ENCODE measurements around the gene TNP2. TPM values are rescaled to one million over a fixed set of nuclear protein-coding genes. Genes with fewer than 3 reads are reported as not detected.

TNP2 gene
- total RNA-seq, 1 donor from 2014 or later = not detected

DNA sequence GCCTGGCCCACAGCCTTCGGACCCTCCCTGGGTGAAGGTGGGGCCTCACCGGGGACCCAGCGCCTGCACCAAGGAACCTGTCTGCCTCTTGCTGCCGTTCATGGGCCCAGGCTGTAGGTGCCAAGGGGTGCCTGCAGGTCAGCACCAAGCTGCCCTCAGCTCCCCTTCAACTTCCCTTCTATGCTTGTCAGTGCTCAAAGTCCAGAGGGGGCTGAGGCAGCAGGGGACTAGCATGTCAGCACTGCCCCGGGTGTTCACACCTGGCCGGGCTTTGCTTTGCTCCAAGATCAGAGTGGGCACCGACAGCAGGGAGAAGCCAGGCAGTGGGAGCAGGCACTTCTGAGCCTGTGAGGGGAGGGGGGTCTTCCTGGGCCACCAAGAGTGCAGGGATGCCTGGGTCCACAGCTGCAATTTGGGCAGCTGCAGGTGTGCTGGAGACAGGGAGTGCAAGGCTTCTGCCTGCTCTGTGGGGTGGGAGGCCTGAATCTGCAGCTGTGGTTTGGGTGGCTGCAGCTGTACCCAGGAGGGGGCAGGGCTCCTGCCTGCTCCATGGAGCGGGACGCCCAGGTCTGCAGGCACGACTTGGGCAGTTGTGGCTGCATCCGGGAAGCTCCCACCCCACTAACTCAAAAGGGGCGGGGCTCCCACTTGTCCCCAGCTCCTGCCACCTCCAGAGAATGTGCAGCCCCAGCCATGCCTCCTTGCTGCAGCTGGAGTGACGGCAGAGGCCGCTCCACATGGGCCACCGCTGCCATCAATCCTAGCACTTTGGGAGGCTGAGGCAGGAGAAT, 39.6 kb upstream of the TNP2 start:
- Histone ChIP-seq H3K27me3 (ENCODE audit: low read depth) (no peaks in the 10 kb centered on the region), H3K4me3 (no peak overlapping the region), H3K27ac (peak overlapping the region; percentile 79), H3K9me3 (no peaks in the 10 kb centered on the region), H3K4me1 (peaks cover 53% of the 10 kb centered on the region), H3K36me3 (no peaks in the 10 kb centered on the region)
- intact Hi-C loops (cut with DNase I) = no loop called here
- TF ChIP-seq, protein P1, sequence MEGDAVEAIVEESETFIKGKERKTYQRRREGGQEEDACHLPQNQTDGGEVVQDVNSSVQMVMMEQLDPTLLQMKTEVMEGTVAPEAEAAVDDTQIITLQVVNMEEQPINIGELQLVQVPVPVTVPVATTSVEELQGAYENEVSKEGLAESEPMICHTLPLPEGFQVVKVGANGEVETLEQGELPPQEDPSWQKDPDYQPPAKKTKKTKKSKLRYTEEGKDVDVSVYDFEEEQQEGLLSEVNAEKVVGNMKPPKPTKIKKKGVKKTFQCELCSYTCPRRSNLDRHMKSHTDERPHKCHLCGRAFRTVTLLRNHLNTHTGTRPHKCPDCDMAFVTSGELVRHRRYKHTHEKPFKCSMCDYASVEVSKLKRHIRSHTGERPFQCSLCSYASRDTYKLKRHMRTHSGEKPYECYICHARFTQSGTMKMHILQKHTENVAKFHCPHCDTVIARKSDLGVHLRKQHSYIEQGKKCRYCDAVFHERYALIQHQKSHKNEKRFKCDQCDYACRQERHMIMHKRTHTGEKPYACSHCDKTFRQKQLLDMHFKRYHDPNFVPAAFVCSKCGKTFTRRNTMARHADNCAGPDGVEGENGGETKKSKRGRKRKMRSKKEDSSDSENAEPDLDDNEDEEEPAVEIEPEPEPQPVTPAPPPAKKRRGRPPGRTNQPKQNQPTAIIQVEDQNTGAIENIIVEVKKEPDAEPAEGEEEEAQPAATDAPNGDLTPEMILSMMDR (IDR thresholded peaks at IDR 0.05) = no peak
- DNase-seq (no peak), ATAC-seq (no peak)

DNA sequence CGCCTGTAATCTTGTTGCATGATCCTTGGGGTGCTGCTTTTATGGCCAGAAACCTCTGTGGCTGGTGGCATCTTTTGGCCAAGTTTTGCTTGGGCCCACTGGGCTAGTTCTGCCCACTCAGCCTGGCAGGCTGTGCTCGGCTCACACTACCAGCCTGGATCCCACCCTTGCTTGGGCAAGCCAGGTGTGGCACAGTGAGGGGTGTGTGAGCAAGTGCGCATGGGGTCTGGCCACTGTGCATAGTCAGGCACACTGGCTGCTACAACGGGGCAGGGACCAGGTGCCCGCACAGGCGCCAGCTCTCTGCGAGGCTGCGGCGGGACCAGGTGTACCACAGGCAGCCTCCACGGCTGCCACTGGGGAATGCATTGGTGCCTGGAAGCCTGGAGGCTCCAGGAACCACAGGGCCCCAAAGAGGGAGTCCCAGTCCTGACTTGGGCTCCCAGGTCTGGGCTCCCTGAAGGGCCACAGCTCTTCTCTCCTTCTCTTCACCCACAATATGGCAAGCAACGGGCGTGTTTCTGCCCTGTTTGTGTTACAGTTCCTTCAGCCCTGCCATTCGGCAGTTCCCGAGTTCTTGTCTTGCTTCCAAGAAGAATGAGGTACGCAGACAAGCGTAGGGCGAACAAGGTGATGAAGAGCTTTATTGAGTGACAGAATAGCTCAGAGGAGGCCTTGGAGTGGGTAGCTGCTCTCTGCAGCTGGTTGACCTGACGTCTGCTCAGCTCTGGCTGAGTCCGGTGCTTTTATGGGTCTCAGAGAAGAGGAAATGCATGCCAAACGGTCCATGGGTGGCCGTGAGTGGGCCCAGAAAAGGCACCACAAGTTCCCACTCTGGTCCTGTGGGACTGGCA, 38.7 kb upstream of the TNP2 start:
- no peak for DNase-seq
- Histone ChIP-seq H3K4me3 (no peak overlapping the region), H3K27ac (peak overlapping the region; percentile 79), H3K27me3 (ENCODE audit: low read depth) (no peaks in the 10 kb centered on the region), H3K36me3 (no peaks in the 10 kb centered on the region), H3K4me1 (peaks cover 53% of the 10 kb centered on the region), H3K9me3 (no peaks in the 10 kb centered on the region)
- intact Hi-C loops (cut with DNase I) = no loop called here
- TF ChIP-seq, protein P1 (IDR thresholded peaks at IDR 0.05) = no peak
- peak; percentile 6 to 15 for ATAC-seq

DNA sequence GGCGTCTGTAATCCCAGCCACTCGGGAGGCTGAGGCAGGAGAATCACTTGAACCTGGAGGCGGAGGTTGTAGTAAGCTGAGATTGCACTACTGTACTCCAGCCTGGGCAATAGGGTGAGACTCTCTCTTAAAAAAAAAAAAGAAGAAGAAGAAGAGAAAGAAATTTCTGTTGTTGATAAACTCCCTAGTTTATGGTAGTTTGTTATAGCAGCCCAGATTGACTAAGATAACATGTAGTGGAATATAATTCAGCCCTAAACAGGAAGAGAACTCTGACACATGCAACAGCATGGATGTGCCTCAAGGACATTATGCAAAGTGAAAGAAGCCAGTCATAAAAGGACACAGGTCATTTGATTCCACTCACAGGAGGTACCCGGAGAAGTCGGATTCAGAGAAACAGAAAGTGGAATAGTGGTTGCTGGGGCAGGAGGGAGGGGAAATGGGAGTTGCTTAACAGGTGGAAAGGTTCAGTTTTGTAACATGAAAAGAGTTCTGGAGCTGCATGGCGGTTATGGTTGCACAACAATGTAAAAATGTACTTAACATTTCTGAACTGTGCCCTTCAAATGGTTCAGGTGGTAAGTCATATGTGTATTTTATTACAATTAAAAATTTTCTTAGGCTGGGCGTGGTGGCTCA, 38.0 kb upstream of the TNP2 start:
- no peaks in the 10 kb centered on the region for H3K9me3 ChIP-seq
- H3K27ac ChIP-seq = peak overlapping the region; percentile 79
- no peaks in the 10 kb centered on the region for H3K27me3 ChIP-seq (ENCODE audit: low read depth)
- H3K36me3 ChIP-seq = no peaks in the 10 kb centered on the region
- DNase-seq (no peak), ATAC-seq (peak; percentile 76 to 77)
- TF ChIP-seq, protein P1 (IDR thresholded peaks at IDR 0.05) = no peak
- H3K4me1 ChIP-seq = peaks cover 46% of the 10 kb centered on the region
- intact Hi-C loops (cut with DNase I) = no loop called here
- no peak overlapping the region for H3K4me3 ChIP-seq

DNA sequence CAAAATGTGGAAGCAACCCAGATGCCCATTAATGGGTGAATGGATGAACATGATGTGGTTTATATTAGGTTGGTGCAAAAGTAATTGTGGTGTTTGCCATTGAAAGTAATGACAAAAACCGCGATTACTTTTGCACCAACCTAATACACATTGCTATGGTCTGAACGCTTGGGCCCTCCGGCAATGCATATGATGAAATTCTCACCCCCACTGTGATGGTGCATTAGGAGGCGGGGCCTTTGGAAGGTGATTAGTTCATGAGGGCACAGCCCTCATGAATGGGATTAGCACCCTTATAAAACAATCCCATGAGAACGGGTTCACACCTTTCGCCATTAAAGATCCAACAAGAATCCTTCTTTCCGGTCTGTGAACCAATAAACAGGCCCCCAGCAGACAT, 37.3 kb upstream of the TNP2 start:
- no peaks in the 10 kb centered on the region for H3K27me3 ChIP-seq (ENCODE audit: low read depth)
- intact Hi-C loops (cut with DNase I) = no loop called here
- no peaks in the 10 kb centered on the region for H3K36me3 ChIP-seq
- TF ChIP-seq, protein P1 (IDR thresholded peaks at IDR 0.05) = no peak
- H3K4me1 ChIP-seq = peaks cover 41% of the 10 kb centered on the region
- H3K4me3 ChIP-seq = no peak overlapping the region
- H3K27ac ChIP-seq = peak overlapping the region; percentile 68
- no peak for ATAC-seq
- no peaks in the 10 kb centered on the region for H3K9me3 ChIP-seq
- no peak for DNase-seq

DNA sequence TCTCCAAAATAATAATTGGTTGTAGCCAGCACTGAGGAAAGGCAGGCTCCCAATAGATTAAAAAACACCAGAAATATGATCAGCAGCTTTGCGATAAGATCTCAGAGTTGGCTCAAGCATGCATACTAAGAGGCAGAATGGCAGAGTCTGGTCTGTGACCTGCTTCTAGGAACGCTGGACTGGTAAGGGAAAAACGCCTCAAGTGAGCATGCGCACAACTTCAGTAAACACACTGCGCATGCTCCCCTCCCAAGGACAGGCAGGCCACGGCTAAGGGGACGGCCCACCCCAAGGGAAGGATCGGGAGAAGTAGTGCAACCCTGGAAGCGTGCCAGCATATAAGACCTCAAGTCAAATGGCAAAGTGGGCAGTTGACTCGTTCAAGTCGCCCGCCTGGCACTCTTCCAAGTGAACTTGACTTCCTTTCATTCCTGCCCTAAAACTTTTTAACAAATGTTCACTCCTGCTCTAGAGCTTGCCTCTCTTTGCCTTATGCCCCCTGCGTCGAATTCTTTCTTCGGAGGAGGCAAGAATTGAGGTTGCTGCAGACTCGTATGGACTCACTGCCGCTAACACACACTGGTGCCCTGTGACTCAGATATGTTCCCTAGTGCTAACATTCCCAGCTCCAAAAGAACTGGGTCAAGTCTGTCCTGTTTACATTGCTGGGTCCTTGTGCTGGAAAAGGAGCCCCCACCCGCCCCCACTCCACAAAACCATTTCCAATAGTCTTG, 34.4 kb upstream of the TNP2 start:
- H3K9me3 ChIP-seq = no peaks in the 10 kb centered on the region
- H3K27me3 ChIP-seq (ENCODE audit: low read depth) = no peaks in the 10 kb centered on the region
- no peaks in the 10 kb centered on the region for H3K36me3 ChIP-seq
- peak overlapping the region; percentile 58 for H3K27ac ChIP-seq
- intact Hi-C loops (cut with DNase I) = no loop called here
- H3K4me1 ChIP-seq = peaks cover 18% of the 10 kb centered on the region
- DNase-seq (peak; percentile 60), ATAC-seq (peak; percentile 83 to 87)
- no peak overlapping the region for H3K4me3 ChIP-seq
- TF ChIP-seq, protein P1 (IDR thresholded peaks at IDR 0.05) = no peak
